HG03097 (cell line): Measurements from ENCODE around the gene CCIN.
"Not testable (repeated sequence)": the region's sequence is repeated elsewhere in the genome, so short reads cannot be mapped to it uniquely, and the experiment has no call there.

Experiments used
- ATAC-seq: cut with Tn5 transposase; IDR thresholded peaks from one replicate; pipeline ENCODE4 v1.9.1; 2021; ENCODE audit not compliant: unreplicated experiment, low FRiP score

CCIN gene

GRCh38 chr9:36169166-36169565, at the start of gene CCIN:
CCIN (plus strand) TSS chr9:36169388; CDS start chr9:36169503, 115 bp downstream.
- ATAC-seq: no peak

- ATAC-seq: no peak
These were observed 49.7 kb upstream of the CCIN start for GRCh38 chr9:36119476-36119875.

DNA sequence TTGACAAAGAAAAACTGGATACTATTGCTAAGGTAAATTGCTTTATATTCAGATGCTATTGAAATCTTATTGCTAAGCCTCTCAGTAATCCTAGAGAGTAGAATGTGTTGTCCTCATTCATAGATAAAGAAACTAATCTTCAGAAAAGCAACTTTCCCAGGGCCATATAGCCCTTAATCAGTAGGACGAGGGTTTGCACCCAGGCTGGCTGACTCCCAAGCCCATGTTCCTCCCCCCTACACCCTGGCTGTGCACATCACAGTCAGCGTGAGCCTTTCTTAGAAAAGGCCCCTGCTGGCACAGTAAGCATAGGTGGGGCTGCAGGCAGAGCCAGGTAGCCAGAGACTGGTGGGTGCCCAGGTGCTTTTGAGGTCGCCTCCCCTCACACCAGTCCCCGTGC, 48.5 kb upstream of the CCIN start:
- ATAC-seq: no peak

- ATAC-seq: no peak
These were observed 47.2 kb upstream of the CCIN start for GRCh38 chr9:36121971-36122370.

DNA sequence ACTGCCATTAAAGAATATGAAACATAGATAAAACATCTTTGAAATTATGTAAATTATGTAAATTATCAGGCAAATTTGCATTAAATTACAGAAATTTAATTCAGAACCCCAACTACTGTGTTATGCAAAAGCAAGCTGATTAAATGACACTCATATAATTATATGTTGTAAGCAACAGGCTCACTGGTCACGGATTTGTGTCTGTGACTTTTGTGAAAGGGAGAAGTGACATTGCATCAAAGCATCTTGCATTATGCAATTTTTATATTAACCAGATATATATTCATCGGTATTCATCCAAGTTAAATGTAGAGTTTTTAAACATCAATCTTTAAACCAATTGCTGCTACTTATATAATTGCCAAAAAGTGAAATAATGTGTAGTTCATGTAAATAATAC, 45.7 kb upstream of the CCIN start:
- no peak for ATAC-seq

- ATAC-seq: no peak
These were observed 43.9 kb upstream of the CCIN start for GRCh38 chr9:36125062-36125855.

DNA sequence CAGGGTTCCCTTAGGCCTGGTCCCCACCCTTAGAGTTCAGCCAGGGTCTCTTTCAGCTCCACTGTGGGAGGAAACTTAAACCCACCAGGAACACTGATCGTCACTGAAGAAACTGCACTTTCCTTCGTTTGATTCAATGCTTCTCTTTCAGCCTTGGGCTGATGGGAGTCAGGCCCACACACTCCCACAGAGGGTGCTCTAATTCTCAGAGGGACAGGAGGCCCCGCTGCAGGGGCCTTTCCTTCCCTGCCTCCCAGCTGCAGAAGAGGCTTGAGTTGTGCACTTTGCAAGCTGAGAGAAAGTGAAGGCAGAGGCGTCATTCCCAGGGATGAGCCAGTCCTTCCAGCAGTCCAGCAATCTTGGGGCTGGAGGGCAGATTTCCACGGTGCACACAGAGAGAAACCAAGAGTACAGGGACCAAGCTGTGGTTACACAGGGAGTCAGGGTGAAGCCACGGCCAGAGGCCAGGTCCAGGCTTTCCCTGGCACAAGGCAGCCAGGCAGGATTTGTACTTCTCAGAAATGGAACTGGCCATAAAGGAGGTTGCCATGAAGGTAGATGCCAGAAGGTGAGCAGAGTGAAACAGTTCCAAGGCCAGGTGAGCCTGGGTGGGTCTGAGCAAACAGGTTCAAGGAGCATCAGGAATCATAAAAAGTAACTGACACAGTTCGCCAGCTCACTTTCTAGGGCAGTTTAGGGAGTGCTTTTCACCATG, 43.0 kb upstream of the CCIN start:
- ATAC-seq: no peak

DNA sequence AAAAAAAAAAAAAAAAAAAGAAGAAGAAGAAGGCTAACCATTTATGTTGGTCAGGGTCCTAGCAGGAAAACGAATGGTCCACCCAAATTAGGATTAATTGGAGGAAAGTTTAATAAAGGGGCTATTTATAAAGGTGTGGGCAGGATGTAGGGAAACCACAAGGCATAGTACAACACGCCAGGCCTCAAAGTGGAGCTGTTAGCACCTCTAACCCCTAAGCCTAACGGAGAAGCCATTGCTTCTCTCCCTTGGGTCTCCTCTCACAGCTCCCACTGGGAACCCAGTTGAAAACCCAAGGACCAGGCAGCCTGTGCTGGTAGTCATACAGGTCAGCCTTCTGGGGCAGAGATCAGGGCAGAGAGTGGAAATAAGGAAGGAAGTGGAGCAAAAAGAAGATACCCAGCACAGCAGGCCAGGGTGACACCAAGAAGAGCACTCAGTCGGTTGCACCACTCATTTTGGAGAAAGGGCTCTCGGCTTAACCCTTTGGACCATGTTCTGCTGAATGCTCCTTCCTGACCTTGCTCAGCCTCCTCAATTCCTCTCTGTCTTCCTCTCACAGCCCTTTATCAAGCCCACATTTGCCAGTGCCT, 41.4 kb upstream of the CCIN start:
- no peak for ATAC-seq

GRCh38 chr9:36128349-36128748, 40.8 kb upstream of the CCIN start:
- no peak for ATAC-seq

DNA sequence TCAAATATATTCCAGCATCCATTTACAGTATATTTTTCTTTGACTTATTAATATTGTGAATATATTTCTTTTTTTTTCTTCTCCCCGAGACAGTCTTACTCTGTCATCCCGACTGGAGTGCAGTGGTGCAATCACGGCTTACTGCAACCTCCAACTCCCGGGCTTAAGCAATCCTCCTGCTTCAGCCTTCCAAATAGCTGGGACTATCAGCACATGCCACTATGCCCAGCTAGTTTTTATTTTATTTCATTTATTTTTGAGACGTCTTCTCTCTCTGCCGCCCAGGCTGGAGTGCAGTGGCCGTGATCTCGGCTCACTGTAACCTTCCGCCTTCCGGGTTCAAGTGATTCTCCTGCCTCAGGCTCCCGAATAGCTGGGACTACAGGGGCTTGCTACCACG, 40.0 kb upstream of the CCIN start:
- ATAC-seq: no peak

GRCh38 chr9:36131666-36132065, 37.5 kb upstream of the CCIN start:
- ATAC-seq: not testable (repeated sequence)

GRCh38 chr9:36132086-36132485, 37.1 kb upstream of the CCIN start:
- no peak for ATAC-seq

DNA sequence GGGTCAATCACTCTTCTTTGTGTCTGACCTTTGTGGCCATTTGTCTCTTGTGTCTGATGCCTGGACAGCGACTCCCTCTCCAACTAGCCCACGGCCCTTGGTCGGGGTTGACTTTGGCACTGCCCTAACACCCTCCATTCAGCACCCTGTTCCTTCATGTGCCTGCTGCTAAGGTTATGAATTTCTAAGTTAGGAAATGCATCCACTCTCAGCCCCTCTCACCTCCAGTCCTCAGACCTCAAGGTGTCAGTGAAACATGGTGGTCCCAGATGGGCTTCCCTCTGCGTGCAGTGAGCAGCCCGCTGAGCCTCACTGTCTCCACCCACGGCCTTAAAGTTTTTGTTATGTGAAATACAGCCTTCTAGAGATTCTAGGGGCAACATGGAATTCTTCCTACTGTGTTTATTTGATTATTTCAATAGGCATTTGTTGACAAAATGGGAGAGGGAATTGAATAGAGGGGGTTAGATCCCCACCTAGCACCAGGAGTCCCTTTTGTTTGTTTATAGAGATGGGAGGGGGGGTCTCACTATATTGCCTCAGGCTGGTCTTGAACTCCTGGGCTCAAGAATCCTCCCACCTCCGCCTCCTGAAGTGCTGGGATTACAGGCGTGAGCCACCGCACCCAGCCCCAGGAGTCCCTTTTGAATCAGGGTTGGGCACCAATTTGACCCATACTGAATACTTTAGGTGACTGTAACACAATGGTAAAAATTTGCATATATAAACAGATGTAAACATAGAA, 34.3 kb upstream of the CCIN start:
- ATAC-seq: no peak

DNA sequence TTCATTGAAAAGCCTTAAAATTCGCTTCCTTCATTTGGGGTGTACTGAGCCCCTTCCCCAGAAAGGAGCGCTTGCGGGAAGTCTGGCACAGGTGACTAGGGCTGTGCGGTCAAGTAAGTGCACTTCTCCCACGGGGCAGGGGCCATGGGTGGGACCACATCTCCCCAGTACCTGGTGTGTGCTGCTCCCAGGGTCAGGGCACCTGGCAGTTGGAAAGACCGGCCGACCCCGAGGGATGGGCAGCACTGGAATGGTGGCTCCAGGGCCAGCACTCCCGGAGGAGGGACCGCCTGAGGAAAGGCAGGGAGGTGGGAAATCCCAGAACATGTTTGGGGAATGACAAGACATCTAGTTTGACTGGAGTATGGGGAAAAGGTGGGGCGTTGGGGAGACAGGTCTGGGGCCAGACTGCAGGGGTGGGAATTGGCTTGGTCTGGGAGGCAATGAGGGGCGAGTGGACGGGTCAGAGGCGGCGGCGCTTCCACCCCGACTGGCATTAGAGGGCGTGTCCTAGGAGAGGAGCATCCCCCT, 33.4 kb upstream of the CCIN start:
- no peak for ATAC-seq

- peak; percentile 87 for ATAC-seq
These were observed 32.8 kb upstream of the CCIN start, which contains the start of gene GLIPR2 for GRCh38 chr9:36136272-36136893. GLIPR2 (plus strand) TSS chr9:36136733; CDS start chr9:36136779, 46 bp downstream.

GRCh38 chr9:36136894-36137391, 32.2 kb upstream of the CCIN start:
- ATAC-seq: peak; percentile 30

- ATAC-seq: no peak
These were observed 31.7 kb upstream of the CCIN start for GRCh38 chr9:36137392-36138004.

- no peak for ATAC-seq
These were observed 30.7 kb upstream of the CCIN start for GRCh38 chr9:36138496-36138895.

DNA sequence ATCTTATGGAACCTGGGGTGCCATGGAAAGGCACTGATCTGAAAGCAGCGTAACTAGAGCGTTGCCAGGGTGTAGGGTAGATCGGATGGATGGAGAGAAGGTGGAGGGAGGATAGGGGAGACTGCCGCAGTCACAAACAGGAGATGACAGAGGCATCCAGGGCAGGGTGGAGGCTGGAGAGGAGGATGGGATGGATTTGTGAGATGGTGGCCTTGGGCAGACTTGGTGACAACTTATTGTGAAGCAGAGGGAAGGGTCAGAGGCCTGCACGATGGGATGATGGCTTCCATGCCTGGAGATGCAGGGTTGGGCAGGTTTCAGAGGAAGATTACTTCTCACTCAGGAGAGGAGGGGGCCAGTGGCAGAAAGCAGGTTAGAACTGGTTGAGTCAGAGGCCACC, 30.3 kb upstream of the CCIN start:
- ATAC-seq: no peak
